IMR-90 (cell line): Measurements from ENCODE around the gene ASRGL1. TPM values are rescaled to one million over a fixed set of nuclear protein-coding genes. Genes with fewer than 3 reads are reported as not detected.

Source experiments
- ATAC-seq: fragments of 200-7000 bp; cut with Tn5 transposase; 2 replicates; pipeline ENCODE4 v1.9.1; 2020; ENCODE audit warnings: low read depth, mild to moderate bottlenecking, moderate library complexity
- BruUV-seq: library from RNA; stranded (reverse); fragments of 400-500 nt; replicated peaks from 2 replicates; lab custom pipeline; 2021; lab: Mats Ljungman, UMichigan
- CTCF ChIA-PET: fragments of 300-600 bp; formaldehyde crosslinking; extraction: SDS; loops from one replicate; lab custom pipeline; 2021; ENCODE audit warnings: antibody characterized with exemption; lab: Yijun Ruan, JAX
- POLR2A ChIA-PET: fragments of 300-600 bp; sonication (Branson Sonifier 250); formaldehyde crosslinking; loops from one replicate; lab custom pipeline; 2022; ENCODE audit warnings: antibody characterized with exemption; ENCODE audit not compliant: unreplicated experiment; lab: Charles Lee
- DNase-seq: peaks from one replicate; pipeline ENCODE4 v3.0.0; 2013
- H2AFZ ChIP-seq: replicated peaks from 2 replicates; pipeline ENCODE3; 2013; ENCODE audit warnings: low read length, mild to moderate bottlenecking; ENCODE audit not compliant: poor library complexity
- H2AK5ac ChIP-seq: 2 replicates; pipeline ENCODE4 v1.6.1; 2013; ENCODE audit warnings: low read depth, low read length, inconsistent platforms
- H2AK9ac ChIP-seq: replicated peaks from 2 replicates; pipeline ENCODE3; 2013; ENCODE audit warnings: mild to moderate bottlenecking, low read depth, low read length, moderate library complexity; ENCODE audit not compliant: poor library complexity
- H2BK120ac ChIP-seq: 2 replicates; pipeline ENCODE4 v1.6.1; 2013; ENCODE audit warnings: low read depth, low read length, inconsistent platforms
- H2BK15ac ChIP-seq: 3 replicates; pipeline ENCODE4 v1.6.1; 2013; ENCODE audit warnings: low read depth, low read length, inconsistent platforms
- H2BK20ac ChIP-seq: 2 replicates; pipeline ENCODE4 v1.6.1; 2013; ENCODE audit warnings: low read depth, mild to moderate bottlenecking, inconsistent platforms, low read length, moderate library complexity
- H2BK5ac ChIP-seq: 2 replicates; pipeline ENCODE4 v1.6.1; 2013; ENCODE audit warnings: mild to moderate bottlenecking, low read depth, low read length, inconsistent platforms; ENCODE audit not compliant: poor library complexity, severe bottlenecking
- H3K14ac ChIP-seq: replicated peaks from 2 replicates; pipeline ENCODE4 v1.6.1; 2013; ENCODE audit warnings: low read depth, low read length, inconsistent platforms
- H3K18ac ChIP-seq: 2 replicates; pipeline ENCODE4 v1.6.1; 2013; ENCODE audit warnings: low read depth, low read length, control low read depth
- H3K23ac ChIP-seq: 2 replicates; pipeline ENCODE4 v1.6.1; 2013; ENCODE audit warnings: low read depth, low read length, inconsistent platforms
- H3K27ac ChIP-seq: 2 replicates; pipeline ENCODE4 v1.5.1; 2013; ENCODE audit warnings: mild to moderate bottlenecking, control low read depth, low read length; ENCODE audit not compliant: insufficient read depth
- H3K27me3 ChIP-seq: 2 replicates; pipeline ENCODE4 v1.6.1; 2013; ENCODE audit warnings: low read length; ENCODE audit not compliant: control insufficient read depth, insufficient read depth
- H3K36me3 ChIP-seq: 2 replicates; pipeline ENCODE4 v1.6.1; 2013; ENCODE audit warnings: low read length, mixed read lengths; ENCODE audit not compliant: control insufficient read depth, insufficient read depth
- H3K4ac ChIP-seq: 2 replicates; pipeline ENCODE4 v1.6.1; 2013; ENCODE audit warnings: low read depth, low read length, inconsistent platforms
- H3K4me1 ChIP-seq: 2 replicates; pipeline ENCODE4 v1.6.1; 2013; ENCODE audit warnings: low read length, mixed read lengths; ENCODE audit not compliant: control insufficient read depth, insufficient read depth
- H3K4me2 ChIP-seq: 2 replicates; pipeline ENCODE4 v1.6.1; 2013; ENCODE audit warnings: low read depth, mild to moderate bottlenecking, control low read depth, low read length, moderate library complexity
- H3K4me3 ChIP-seq: 2 replicates; pipeline ENCODE4 v1.5.1; 2013; ENCODE audit warnings: low read depth, mild to moderate bottlenecking, control low read depth, low read length, moderate library complexity; ENCODE audit not compliant: insufficient read depth
- H3K56ac ChIP-seq: 2 replicates; pipeline ENCODE4 v1.6.1; 2013; ENCODE audit warnings: low read length, inconsistent platforms; ENCODE audit not compliant: insufficient read depth; ENCODE audit errors: extremely low read depth
- H3K79me1 ChIP-seq, 2 experiments: 2 replicates each; pipeline ENCODE4 v1.6.1; 2013; ENCODE audit warnings: low read length in 2 of 2, inconsistent platforms in 1 of 2, low read depth in 1 of 2
- H3K9ac ChIP-seq: 2 replicates; pipeline ENCODE4 v1.6.1; 2013; ENCODE audit warnings: low read depth, low read length, control low read depth
- H3K9me1 ChIP-seq: 2 replicates; pipeline ENCODE4 v1.6.1; 2013; ENCODE audit warnings: low read length, inconsistent platforms; ENCODE audit not compliant: insufficient read depth
- H3K9me3 ChIP-seq: 2 replicates; pipeline ENCODE4 v1.6.1; 2013; ENCODE audit warnings: low read length; ENCODE audit not compliant: control insufficient read depth, insufficient read depth
- H4K20me1 ChIP-seq: 2 replicates; pipeline ENCODE4 v1.6.1; 2013; ENCODE audit warnings: low read length, inconsistent platforms; ENCODE audit not compliant: insufficient read depth
- H4K5ac ChIP-seq: 2 replicates; pipeline ENCODE4 v1.6.1; 2013; ENCODE audit warnings: mild to moderate bottlenecking, low read depth, low read length, control low read depth
- H4K8ac ChIP-seq, 2 experiments: 2 replicates each; pipeline ENCODE4 v1.6.1; 2013; ENCODE audit warnings: low read depth in 2 of 2, low read length in 2 of 2, control low read depth in 1 of 2, inconsistent platforms in 1 of 2
- H4K91ac ChIP-seq: 2 replicates; pipeline ENCODE4 v1.6.1; 2013; ENCODE audit warnings: low read depth, low read length, inconsistent platforms; ENCODE audit not compliant: insufficient read depth
- BHLHE40 ChIP-seq: fragments of 150-350 bp; IDR thresholded peaks from 2 replicates; pipeline ENCODE4 v1.6.1; 2016; ENCODE audit warnings: mild to moderate bottlenecking, low read depth, low read length
- CHD1 ChIP-seq: IDR thresholded peaks from 2 replicates; pipeline ENCODE4 v1.6.1; 2012; ENCODE audit warnings: low read depth, low read length, improper control_type of control experiment
- MAFK ChIP-seq: IDR thresholded peaks from 2 replicates; pipeline ENCODE4 v1.6.1; 2012; ENCODE audit warnings: low read depth, low read length, improper control_type of control experiment
- MAZ ChIP-seq: IDR thresholded peaks from 2 replicates; pipeline ENCODE4 v1.6.1; 2012; ENCODE audit warnings: low read depth, mild to moderate bottlenecking, low read length, improper control_type of control experiment, moderate library complexity, borderline replicate concordance
- NFE2L2 ChIP-seq: fragments of 150-350 bp; IDR thresholded peaks from 2 replicates; pipeline ENCODE4 v1.6.1; 2016; ENCODE audit warnings: low read depth, mild to moderate bottlenecking, low read length
- POLR2A ChIP-seq: IDR thresholded peaks from 2 replicates; pipeline ENCODE4 v1.6.1; 2012; ENCODE audit warnings: mild to moderate bottlenecking, low read depth, low read length
- RAD21 ChIP-seq: IDR thresholded peaks from 2 replicates; pipeline ENCODE4 v1.6.1; 2012; ENCODE audit warnings: low read length, improper control_type of control experiment
- RCOR1 ChIP-seq: IDR thresholded peaks from 2 replicates; pipeline ENCODE4 v1.6.1; 2012; ENCODE audit warnings: mild to moderate bottlenecking, low read length, improper control_type of control experiment; ENCODE audit not compliant: insufficient replicate concordance
- SMC3 ChIP-seq: fragments of 150-350 bp; IDR thresholded peaks from 2 replicates; pipeline ENCODE4 v1.6.1; 2016; ENCODE audit warnings: low read depth, mild to moderate bottlenecking, antibody characterized with exemption, low read length, moderate library complexity
- whole genome bisulfite sequencing, 2 experiments: methylation state at CpG; one replicate each; pipeline versions ENCODE4 v1.1.5 to v1.1.7; 2013; ENCODE audit warnings: missing lambda C conversion rate in 2 of 2; ENCODE audit not compliant: insufficient read length in 1 of 2; ENCODE audit errors: extremely low coverage in 2 of 2; 5-methylcytosine and 5-hydroxymethylcytosine counted together
- dilution Hi-C: fragments of 300-500 bp; cut with HindIII; formaldehyde crosslinking; loops from one replicate; pipeline ENCODE4 v1.14.3; 2018; ENCODE audit warnings: low sequenced_read_pairs; ENCODE audit not compliant: unreplicated experiment
- in situ Hi-C: fragments of 300-500 bp; cut with MboI; formaldehyde crosslinking; loops from 3 replicates; pipeline ENCODE4 v1.14.3; 2019; ENCODE audit warnings: low sequenced_read_pairs, inconsistent platforms, mixed read lengths
- intact Hi-C: fragments of 100-400 bp; cut with micrococcal nuclease; formaldehyde crosslinking; loops from 2 replicates; pipeline ENCODE4 v1.10.0; 2022
- polyA plus RNA-seq, 3 experiments: library from polyadenylated mRNA; depleted of rRNA; stranded (reverse); fragments of >200 nt; gene quantifications; 2 replicates each; pipeline ENCODE4 v1.2.3, GENCODE V29; 2012; ENCODE audit warnings: low replicate concordance in 1 of 3
- total RNA-seq: library from RNA; depleted of rRNA; stranded (reverse); fragments of >200 nt; gene quantifications from 2 replicates; pipeline ENCODE4 v1.2.3, GENCODE V29; 2012
- TF ChIP-seq, protein P1 (sequence below): conservative IDR thresholded peaks from 2 replicates; pipeline ENCODE4 v1.5.1; 2012; ENCODE audit warnings: mild to moderate bottlenecking, low read depth, low read length, improper control_type of control experiment

Gene ASRGL1
- total and polyA plus RNA-seq, 2 of the 4 experiments (the other 2 are of a cell fraction): 0.72 TPM; not detected in 1

DNA sequence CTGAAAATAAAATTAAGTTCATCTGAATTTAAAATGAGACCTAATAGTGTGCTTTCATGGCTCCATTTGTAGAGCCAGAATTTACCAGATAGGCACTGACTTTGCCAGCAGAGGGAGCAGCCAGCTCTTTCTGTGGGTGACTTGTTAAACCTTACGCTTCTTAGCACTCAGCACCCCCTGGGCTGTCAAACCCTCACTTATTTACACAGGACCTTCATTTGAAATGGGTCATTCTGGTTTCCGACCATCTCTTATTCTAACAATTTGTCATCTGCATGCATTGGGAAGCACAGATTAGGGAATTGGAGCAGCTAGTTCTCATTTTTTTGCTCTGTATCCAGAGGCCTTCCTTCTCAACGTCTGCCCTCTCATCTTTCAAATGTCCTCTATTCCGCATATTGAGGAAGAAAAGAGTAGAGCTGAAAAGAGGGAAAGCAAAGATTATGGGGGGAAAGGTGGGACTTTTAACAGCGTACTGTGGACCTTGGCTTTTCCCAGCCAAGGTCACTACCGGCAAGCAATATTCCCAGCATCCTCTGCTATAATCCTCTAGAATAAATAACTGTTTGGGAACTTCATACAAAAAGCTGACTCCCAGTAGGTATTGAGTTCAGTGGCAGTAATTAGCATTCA, 3.1 kb downstream of the ASRGL1 start:
- Histone ChIP-seq H3K27ac (no peak overlapping the region), H4K20me1 (no peaks in the 10 kb centered on the region), H3K79me1 (no peaks in the 10 kb centered on the region), H3K23ac (no peak overlapping the region), H2AFZ (peak overlapping the region; percentile 13), H4K91ac (no peak overlapping the region), H4K5ac (no peak overlapping the region), H2BK15ac (no peak overlapping the region), H2AK9ac (no peak overlapping the region), H3K4me1 (no peaks in the 10 kb centered on the region), H3K4ac (no peak overlapping the region), H2BK5ac (no peak overlapping the region), H3K4me2 (no peak overlapping the region), H3K9me3 (no peaks in the 10 kb centered on the region), H3K36me3 (no peaks in the 10 kb centered on the region), H3K27me3 (peaks cover 27% of the 10 kb centered on the region), H3K18ac (no peak overlapping the region), H2AK5ac (no peak overlapping the region), H2BK120ac (no peak overlapping the region), H3K56ac (no peak overlapping the region), H4K8ac (no peak overlapping the region), H3K14ac (no peak overlapping the region), H3K9me1 (no peaks in the 10 kb centered on the region), H3K9ac (no peak overlapping the region), H2BK20ac (no peak overlapping the region), H3K4me3 (no peak overlapping the region)
- peak; percentile 73 for ATAC-seq
- ChIA-PET CTCF (interaction anchor here (0.6 to 2.3 kb wide), 4 partner anchors 21 to 390 kb away, joined by 3 to 8 read pairs (median 4); no protein-coding TSS in a partner anchor), POLR2A (no interaction called here)
- no TSS peak for BruUV-seq
- peak; percentile 45 for DNase-seq
- intact Hi-C loops (loop anchor here (1.0 kb wide), 1 partner anchor 38 kb away; no protein-coding TSS in a partner anchor), in situ Hi-C loops (no loop called here), dilution Hi-C loops (no loop called here)
- no peak for TF ChIP-seq MAZ
- TF ChIP-seq MAFK: no peak
- no peak for TF ChIP-seq CHD1
- TF ChIP-seq, protein P1, sequence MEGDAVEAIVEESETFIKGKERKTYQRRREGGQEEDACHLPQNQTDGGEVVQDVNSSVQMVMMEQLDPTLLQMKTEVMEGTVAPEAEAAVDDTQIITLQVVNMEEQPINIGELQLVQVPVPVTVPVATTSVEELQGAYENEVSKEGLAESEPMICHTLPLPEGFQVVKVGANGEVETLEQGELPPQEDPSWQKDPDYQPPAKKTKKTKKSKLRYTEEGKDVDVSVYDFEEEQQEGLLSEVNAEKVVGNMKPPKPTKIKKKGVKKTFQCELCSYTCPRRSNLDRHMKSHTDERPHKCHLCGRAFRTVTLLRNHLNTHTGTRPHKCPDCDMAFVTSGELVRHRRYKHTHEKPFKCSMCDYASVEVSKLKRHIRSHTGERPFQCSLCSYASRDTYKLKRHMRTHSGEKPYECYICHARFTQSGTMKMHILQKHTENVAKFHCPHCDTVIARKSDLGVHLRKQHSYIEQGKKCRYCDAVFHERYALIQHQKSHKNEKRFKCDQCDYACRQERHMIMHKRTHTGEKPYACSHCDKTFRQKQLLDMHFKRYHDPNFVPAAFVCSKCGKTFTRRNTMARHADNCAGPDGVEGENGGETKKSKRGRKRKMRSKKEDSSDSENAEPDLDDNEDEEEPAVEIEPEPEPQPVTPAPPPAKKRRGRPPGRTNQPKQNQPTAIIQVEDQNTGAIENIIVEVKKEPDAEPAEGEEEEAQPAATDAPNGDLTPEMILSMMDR: peak; percentile 58
- peak; percentile 53 for TF ChIP-seq SMC3
- no peak for TF ChIP-seq POLR2A
- peak; percentile 37 for TF ChIP-seq RAD21
- TF ChIP-seq BHLHE40: no peak
- TF ChIP-seq NFE2L2: no peak
- no peak for TF ChIP-seq RCOR1
- no CpG with 5 or more reads among the region's 6 CpGs for WGBS, 2 experiments
